Nephron (organoid): ENCODE data around the gene PTPRN2.

ENCODE experiments used
- H3K27ac Mint-ChIP-seq, 3 experiments: 2 replicates each; pipeline ENCODE4 v1.8.0; 2020; ENCODE audit warnings: mixed read lengths in 3 of 3, mild to moderate bottlenecking in 2 of 3, moderate library complexity in 1 of 3
- H3K27me3 Mint-ChIP-seq: 2 replicates; pipeline ENCODE4 v1.8.0; 2021; ENCODE audit warnings: low read depth, mild to moderate bottlenecking, moderate library complexity, mixed read lengths
- H3K36me3 Mint-ChIP-seq: 2 replicates; pipeline ENCODE4 v1.8.0; 2020; ENCODE audit warnings: low read depth, mixed read lengths
- H3K4me1 Mint-ChIP-seq: 2 replicates; pipeline ENCODE4 v1.8.0; 2020; ENCODE audit warnings: mixed read lengths
- H3K4me3 Mint-ChIP-seq, 3 experiments: 2 replicates each; pipeline ENCODE4 v1.8.0; 2020; ENCODE audit warnings: mild to moderate bottlenecking in 3 of 3, mixed read lengths in 3 of 3, moderate library complexity in 2 of 3
- H3K9me3 Mint-ChIP-seq: 2 replicates; pipeline ENCODE4 v1.8.0; 2020; ENCODE audit warnings: mixed read lengths
- TF ChIP-seq, protein P1 (sequence below), 3 experiments: fragments of 200-600 bp; sonication (generic); IDR thresholded peaks; one replicate each; pipeline ENCODE4 v1.5.0; 2021; ENCODE audit warnings: antibody characterized with exemption in 3 of 3; ENCODE audit not compliant: unreplicated experiment in 3 of 3

Gene PTPRN2

DNA sequence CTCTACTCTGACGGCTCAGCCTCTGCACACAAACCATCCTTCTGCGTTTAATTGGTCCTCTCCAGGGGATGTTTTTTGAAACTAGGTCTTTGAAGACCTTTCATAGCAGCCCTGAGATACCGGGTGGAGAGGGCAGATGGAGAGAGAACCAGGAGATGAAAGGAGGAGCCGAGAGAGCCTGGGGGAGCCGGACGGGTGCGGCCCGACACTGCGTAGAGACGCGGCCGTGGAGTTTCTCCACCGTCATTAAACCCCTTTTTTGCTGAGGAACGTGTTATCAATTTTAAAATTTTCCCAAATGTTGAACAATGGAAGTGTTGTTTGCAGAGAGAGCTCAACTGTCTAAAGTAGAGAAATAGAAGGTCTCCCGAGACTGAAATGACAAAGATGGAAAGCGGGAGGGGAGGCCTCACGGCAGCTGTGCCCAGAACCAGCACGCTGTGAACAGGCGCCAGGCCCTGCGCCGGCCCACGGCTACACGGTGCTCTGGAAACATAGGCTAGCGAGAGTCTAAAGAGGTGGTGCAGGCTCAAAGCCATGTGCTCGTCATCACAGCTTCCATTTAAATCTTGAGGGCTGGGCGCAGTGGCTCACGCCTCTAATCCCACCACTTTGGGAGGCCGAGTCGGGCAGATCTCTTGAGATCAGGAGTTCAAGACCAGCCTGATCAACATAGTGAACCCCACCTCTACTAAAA, 307.0 kb downstream of the PTPRN2 start:
- Mint-ChIP-seq H3K36me3 (no peaks in the 10 kb centered on the region), H3K27ac (no peak overlapping the region), H3K4me1 (no peaks in the 10 kb centered on the region), H3K4me3 (no peak overlapping the region), H3K9me3 (peaks cover 3% of the 10 kb centered on the region), H3K27me3 (peaks cover 6% of the 10 kb centered on the region)
- TF ChIP-seq, protein P1, sequence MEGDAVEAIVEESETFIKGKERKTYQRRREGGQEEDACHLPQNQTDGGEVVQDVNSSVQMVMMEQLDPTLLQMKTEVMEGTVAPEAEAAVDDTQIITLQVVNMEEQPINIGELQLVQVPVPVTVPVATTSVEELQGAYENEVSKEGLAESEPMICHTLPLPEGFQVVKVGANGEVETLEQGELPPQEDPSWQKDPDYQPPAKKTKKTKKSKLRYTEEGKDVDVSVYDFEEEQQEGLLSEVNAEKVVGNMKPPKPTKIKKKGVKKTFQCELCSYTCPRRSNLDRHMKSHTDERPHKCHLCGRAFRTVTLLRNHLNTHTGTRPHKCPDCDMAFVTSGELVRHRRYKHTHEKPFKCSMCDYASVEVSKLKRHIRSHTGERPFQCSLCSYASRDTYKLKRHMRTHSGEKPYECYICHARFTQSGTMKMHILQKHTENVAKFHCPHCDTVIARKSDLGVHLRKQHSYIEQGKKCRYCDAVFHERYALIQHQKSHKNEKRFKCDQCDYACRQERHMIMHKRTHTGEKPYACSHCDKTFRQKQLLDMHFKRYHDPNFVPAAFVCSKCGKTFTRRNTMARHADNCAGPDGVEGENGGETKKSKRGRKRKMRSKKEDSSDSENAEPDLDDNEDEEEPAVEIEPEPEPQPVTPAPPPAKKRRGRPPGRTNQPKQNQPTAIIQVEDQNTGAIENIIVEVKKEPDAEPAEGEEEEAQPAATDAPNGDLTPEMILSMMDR (IDR thresholded peaks at IDR 0.05; ENCODE audit: unreplicated experiment in 3 of 3) = no peak

DNA sequence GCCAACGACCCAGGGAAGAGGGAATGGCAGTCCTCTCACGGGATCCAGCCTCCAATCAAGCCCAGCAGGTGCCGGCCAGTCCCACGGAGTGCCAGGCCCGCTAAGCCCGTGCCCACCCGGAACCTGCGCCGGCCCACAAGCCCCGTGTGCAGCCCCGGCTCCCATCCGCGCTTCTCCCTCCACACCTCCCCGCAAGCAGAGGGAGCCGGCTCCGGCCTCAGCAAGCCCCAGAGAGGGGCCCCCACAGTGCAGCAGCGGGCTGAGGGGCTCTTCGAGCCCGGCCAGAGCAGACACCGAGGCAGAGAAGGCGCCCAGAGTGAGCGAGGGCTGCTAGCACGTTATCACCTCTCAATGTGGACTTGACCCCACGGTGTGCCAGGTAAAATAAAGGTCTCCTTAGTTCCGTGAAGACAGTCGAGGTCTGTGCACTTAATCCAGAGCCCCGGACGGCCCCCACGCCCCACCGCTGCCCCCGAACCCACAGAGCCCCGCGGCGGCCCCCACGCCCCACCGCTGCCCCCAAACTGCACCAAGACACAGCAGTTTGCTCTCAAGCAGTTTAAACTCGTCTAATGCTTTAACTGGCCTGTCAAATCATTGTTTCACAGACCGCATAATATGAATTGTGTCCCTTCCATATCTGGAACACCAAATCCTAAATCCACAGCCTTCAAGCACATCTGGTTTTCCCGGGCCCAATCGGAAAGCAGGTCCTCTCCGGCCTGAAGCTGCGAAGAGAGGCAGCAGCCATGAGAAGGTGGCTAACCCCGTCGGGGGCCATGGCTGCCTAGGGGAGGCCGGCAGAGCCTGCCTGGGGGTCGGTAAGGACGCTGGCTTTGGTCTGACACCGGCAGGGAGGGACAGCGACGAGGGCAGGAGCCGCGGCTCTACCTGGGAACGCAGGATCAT, 307.8 kb downstream of the PTPRN2 start:
- TF ChIP-seq, protein P1 (IDR thresholded peaks at IDR 0.05; ENCODE audit: unreplicated experiment in 3 of 3) = no peak
- Mint-ChIP-seq H3K4me3 (no peak overlapping the region), H3K27me3 (peaks cover 6% of the 10 kb centered on the region), H3K4me1 (no peaks in the 10 kb centered on the region), H3K27ac (no peak overlapping the region), H3K36me3 (no peaks in the 10 kb centered on the region), H3K9me3 (peaks cover 3% of the 10 kb centered on the region)

DNA sequence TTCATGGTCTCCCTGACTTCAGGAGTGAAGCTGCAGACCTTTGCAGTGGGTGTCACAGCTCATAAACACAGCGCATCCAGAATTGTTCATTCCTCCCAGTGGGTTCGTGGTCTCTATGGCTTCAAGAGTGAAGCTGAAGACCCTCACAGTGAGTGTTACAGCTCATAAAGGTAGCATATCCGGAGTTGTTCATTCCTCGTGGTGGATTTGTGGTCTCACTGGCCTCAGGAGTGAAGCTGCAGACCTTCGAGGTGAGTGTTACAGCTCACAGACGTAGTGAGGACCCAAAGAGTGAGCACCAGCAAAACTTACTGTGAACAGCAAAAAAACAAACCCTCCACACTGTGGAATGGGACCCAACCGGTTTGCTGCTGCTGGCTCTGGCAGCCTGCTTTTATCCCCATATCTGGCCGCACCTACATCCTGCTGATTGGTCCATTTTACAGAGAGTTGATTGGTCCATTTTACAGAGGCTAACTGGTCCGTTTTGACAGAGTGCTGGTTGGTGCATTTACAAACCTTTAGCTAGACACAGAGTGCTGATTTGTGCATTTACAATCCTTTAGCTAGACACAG, 308.8 kb downstream of the PTPRN2 start:
- Mint-ChIP-seq H3K27me3 (peaks cover 6% of the 10 kb centered on the region), H3K4me3 (no peak overlapping the region), H3K27ac (no peak overlapping the region), H3K9me3 (peaks cover 3% of the 10 kb centered on the region), H3K36me3 (no peaks in the 10 kb centered on the region), H3K4me1 (no peaks in the 10 kb centered on the region)
- TF ChIP-seq, protein P1 (IDR thresholded peaks at IDR 0.05; ENCODE audit: unreplicated experiment in 3 of 3) = no peak

DNA sequence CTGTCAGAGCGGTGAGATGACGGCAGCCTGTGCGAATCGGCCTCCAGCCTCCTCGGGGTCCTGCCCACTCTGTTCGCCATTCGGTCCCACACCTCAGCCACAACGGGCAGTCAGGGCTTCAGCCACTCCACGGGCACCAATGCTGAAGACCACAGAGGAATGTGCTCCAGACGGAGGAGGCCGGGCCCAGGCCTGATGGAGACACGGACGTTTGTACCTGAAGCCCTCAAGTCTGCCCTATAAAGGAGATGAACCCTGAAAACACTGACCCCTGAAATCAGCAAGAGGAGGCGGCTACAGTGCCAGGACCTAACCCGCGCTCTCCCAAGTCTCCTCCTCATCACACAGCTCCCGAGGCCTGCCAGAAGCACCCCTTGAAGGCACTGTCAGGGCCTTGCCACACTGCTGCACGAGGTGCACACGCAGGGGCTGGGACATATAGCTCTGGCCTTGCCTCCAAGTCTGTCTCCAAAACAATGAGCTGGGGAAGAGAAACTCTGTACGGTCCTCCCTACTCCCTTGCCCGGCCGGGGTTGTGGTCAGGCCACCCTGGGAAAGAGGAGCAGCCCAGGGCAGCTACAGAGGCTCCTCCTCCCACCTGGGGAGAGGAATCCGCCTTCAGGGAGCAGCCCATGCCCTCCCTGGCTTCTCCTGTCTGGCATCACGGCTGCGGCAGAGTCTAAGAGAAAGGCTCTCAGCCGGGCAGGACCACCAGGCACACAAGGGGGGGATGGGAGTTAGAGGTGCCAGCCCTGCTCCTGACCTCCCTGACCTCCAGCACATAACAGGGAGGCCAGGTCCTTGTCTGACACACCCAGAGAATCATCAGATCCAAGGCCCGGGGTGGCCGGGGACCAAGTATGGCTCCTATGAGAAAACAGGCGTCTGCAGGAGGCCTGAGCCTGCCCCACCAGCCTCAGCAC, 310.1 kb downstream of the PTPRN2 start:
- Mint-ChIP-seq H3K27ac (no peak overlapping the region), H3K4me1 (no peaks in the 10 kb centered on the region), H3K4me3 (no peak overlapping the region), H3K27me3 (peaks cover 12% of the 10 kb centered on the region), H3K36me3 (no peaks in the 10 kb centered on the region), H3K9me3 (peaks cover 5% of the 10 kb centered on the region)
- TF ChIP-seq, protein P1 (IDR thresholded peaks at IDR 0.05; ENCODE audit: unreplicated experiment in 3 of 3) = no peak

DNA sequence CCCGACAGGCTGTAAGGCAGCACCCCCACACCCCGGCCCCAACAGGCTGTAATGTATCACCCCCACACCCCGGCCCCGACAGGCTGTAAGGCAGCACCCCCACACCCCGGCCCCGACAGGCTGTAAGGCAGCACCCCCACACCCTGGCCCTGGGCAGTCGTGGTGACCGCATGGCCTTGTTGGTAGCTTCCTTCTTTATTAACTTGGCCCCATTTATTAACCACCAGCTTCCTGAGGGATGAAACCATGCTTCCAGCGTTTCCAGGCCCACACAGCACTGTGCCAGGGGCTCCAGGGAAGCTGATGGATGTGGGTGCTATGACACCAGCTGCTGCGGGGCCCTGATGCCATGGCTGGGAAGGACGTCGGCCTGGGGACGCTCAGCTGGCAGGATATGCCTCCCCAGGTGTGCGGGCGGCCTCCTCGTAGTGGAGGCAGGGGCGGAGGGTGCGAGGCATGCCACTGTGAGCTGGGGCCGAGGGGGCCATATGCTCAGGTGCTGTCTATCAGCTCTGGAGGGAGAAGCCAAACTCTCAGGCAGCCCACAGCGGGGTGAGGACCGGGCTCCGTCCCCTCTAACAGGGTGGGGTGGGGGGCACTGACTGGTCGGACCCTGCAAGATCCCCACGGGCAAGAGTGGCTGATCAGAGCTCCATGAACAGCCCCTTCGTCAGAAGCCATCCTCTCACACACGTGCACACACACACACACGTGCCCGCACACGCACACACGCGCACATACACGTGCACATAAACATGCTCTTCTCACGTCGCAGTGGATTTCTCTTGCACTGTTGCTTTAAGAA, 311.0 kb downstream of the PTPRN2 start:
- peaks cover 5% of the 10 kb centered on the region for H3K9me3 Mint-ChIP-seq
- H3K4me3 Mint-ChIP-seq = no peak overlapping the region
- H3K27ac Mint-ChIP-seq = no peak overlapping the region
- TF ChIP-seq, protein P1 (IDR thresholded peaks at IDR 0.05; ENCODE audit: unreplicated experiment in 3 of 3) = no peak
- H3K4me1 Mint-ChIP-seq = no peaks in the 10 kb centered on the region
- H3K36me3 Mint-ChIP-seq = no peaks in the 10 kb centered on the region
- H3K27me3 Mint-ChIP-seq = peaks cover 12% of the 10 kb centered on the region
